SK-N-SH treated with all-trans-retinoic acid at 6 μM for 48 hours (cell line): ENCODE data around the gene FXYD6.

Source experiments
- ATAC-seq: fragments of 200-7000 bp; cut with Tn5 transposase; 3 replicates; pipeline ENCODE4 v1.9.1; 2020; ENCODE audit warnings: mild to moderate bottlenecking, moderate library complexity
- ARNTL ChIP-seq: fragments of 450-650 bp; formaldehyde crosslinking; IDR thresholded peaks from 2 replicates; pipeline ENCODE4 v1.5.0; 2020; ENCODE audit warnings: low read depth, mild to moderate bottlenecking, moderate library complexity, borderline replicate concordance
- BACH2 ChIP-seq: fragments of 250-450 bp; sonication (Bioruptor Pico); IDR thresholded peaks from 2 replicates; pipeline ENCODE4 v1.9.0; 2021; ENCODE audit warnings: mild to moderate bottlenecking, borderline replicate concordance
- CREB5 ChIP-seq: fragments of 250-450 bp; sonication (Bioruptor Pico); IDR thresholded peaks from 2 replicates; pipeline ENCODE4 v1.5.1; 2020; ENCODE audit warnings: low read depth, mild to moderate bottlenecking, moderate library complexity
- CSDC2 ChIP-seq: fragments of 250-450 bp; sonication (Bioruptor Pico); IDR thresholded peaks from 2 replicates; pipeline ENCODE4 v1.5.0; 2020; ENCODE audit warnings: mild to moderate bottlenecking, moderate library complexity
- CSRNP3 ChIP-seq: fragments of 250-450 bp; sonication (Bioruptor Pico); IDR thresholded peaks from 2 replicates; pipeline ENCODE4 v1.5.1; 2021; ENCODE audit warnings: mild to moderate bottlenecking, moderate library complexity
- ESRRG ChIP-seq: fragments of 250-450 bp; sonication (Bioruptor Pico); IDR thresholded peaks from 2 replicates; pipeline ENCODE4 v1.6.1; 2021; ENCODE audit warnings: mild to moderate bottlenecking
- GLIS3 ChIP-seq: fragments of 250-450 bp; sonication (Bioruptor Pico); IDR thresholded peaks from 2 replicates; pipeline ENCODE4 v1.5.0; 2020; ENCODE audit warnings: mild to moderate bottlenecking, moderate library complexity
- ISL1 ChIP-seq: fragments of 250-450 bp; sonication (Bioruptor Pico); IDR thresholded peaks from 2 replicates; pipeline ENCODE4 v2.1.2; 2022; ENCODE audit warnings: mild to moderate bottlenecking, moderate library complexity
- OSR1 ChIP-seq: fragments of 250-450 bp; sonication (Bioruptor Pico); IDR thresholded peaks from 2 replicates; pipeline ENCODE4 v1.8.0; 2022; ENCODE audit warnings: moderate library complexity, mild to moderate bottlenecking, inconsistent platforms
- PATZ1 ChIP-seq: fragments of 250-450 bp; sonication (Bioruptor Pico); IDR thresholded peaks from 2 replicates; pipeline ENCODE4 v1.8.0; 2020; ENCODE audit warnings: mild to moderate bottlenecking, moderate library complexity, borderline replicate concordance
- POU6F1 ChIP-seq: fragments of 250-450 bp; sonication (Bioruptor Pico); IDR thresholded peaks from 2 replicates; pipeline ENCODE4 v1.8.0; 2021; ENCODE audit warnings: low read depth, mild to moderate bottlenecking, moderate library complexity, borderline replicate concordance
- RARB ChIP-seq: fragments of 250-450 bp; sonication (Bioruptor Pico); IDR thresholded peaks from 2 replicates; pipeline ENCODE4 v1.8.0; 2021; ENCODE audit warnings: mild to moderate bottlenecking, moderate library complexity
- SNAI2 ChIP-seq: fragments of 250-450 bp; sonication (Bioruptor Pico); IDR thresholded peaks from 2 replicates; pipeline ENCODE4 v1.5.0; 2020; ENCODE audit warnings: mild to moderate bottlenecking, moderate library complexity
- TCF4 ChIP-seq: fragments of 250-450 bp; sonication (Bioruptor Pico); IDR thresholded peaks from 2 replicates; pipeline ENCODE4 v1.8.0; 2021; ENCODE audit warnings: mild to moderate bottlenecking, moderate library complexity, borderline replicate concordance
- TOX ChIP-seq: fragments of 250-450 bp; sonication (Bioruptor Pico); IDR thresholded peaks from 2 replicates; pipeline ENCODE4 v1.8.0; 2021; ENCODE audit warnings: mild to moderate bottlenecking, moderate library complexity, borderline replicate concordance
- TSHZ2 ChIP-seq: fragments of 250-450 bp; sonication (Bioruptor Pico); IDR thresholded peaks from 2 replicates; pipeline ENCODE4 v1.5.0; 2020; ENCODE audit warnings: mild to moderate bottlenecking, moderate library complexity
- ZC3H10 ChIP-seq: fragments of 250-450 bp; sonication (Bioruptor Pico); IDR thresholded peaks from 2 replicates; pipeline ENCODE4 v1.5.1; 2021; ENCODE audit warnings: mild to moderate bottlenecking, moderate library complexity
- ZFP3 ChIP-seq: fragments of 250-450 bp; sonication (Bioruptor Pico); IDR thresholded peaks from 2 replicates; pipeline ENCODE4 v1.5.0; 2020; ENCODE audit warnings: mild to moderate bottlenecking, moderate library complexity
- ZFP30 ChIP-seq: fragments of 450-650 bp; formaldehyde crosslinking; IDR thresholded peaks from 2 replicates; pipeline ENCODE4 v1.5.0; 2022; ENCODE audit warnings: mild to moderate bottlenecking, moderate library complexity
- ZNF565 ChIP-seq: fragments of 450-650 bp; formaldehyde crosslinking; conservative IDR thresholded peaks from 2 replicates; pipeline ENCODE4 v1.5.0; 2020; ENCODE audit warnings: low read depth, mild to moderate bottlenecking, moderate library complexity
- ZNF70 ChIP-seq: fragments of 450-650 bp; formaldehyde crosslinking; IDR thresholded peaks from 2 replicates; pipeline ENCODE4 v1.5.0; 2020; ENCODE audit warnings: mild to moderate bottlenecking, moderate library complexity
- ZNF8 ChIP-seq: fragments of 450-650 bp; formaldehyde crosslinking; IDR thresholded peaks from 2 replicates; pipeline ENCODE4 v1.5.0; 2020; ENCODE audit warnings: mild to moderate bottlenecking, moderate library complexity

The FXYD6 gene

GRCh38 chr11:117924631-117925170 is 48.2 kb upstream of the FXYD6 start:
- no peak for ATAC-seq
- TF ChIP-seq POU6F1 (CRISPR knock-in tag) (no peak), ZNF70 (CRISPR knock-in tag) (no peak), SNAI2 (no peak), CSRNP3 (CRISPR knock-in tag) (no peak), ZC3H10 (CRISPR knock-in tag) (no peak), RARB (CRISPR knock-in tag) (no peak), TOX (no peak), ZNF565 (CRISPR knock-in tag) (no peak), TCF4 (CRISPR knock-in tag) (no peak), ZNF8 (no peak), ISL1 (no peak), TSHZ2 (no peak)
- TF ChIP-seq, all 23 proteins: peak for 0

- no peak for ATAC-seq
- no peak for TF ChIP-seq ZNF8
- TF ChIP-seq TCF4 (CRISPR knock-in tag) = no peak
- TF ChIP-seq ZFP3 (CRISPR knock-in tag) = no peak
- TF ChIP-seq POU6F1 (CRISPR knock-in tag) = no peak
- no peak for TF ChIP-seq PATZ1
- no peak for TF ChIP-seq ZC3H10 (CRISPR knock-in tag)
- TF ChIP-seq TOX = no peak
- TF ChIP-seq OSR1 (CRISPR knock-in tag) = no peak
- no peak for TF ChIP-seq GLIS3 (CRISPR knock-in tag)
- TF ChIP-seq SNAI2 = no peak
- no peak for TF ChIP-seq ZFP30 (CRISPR knock-in tag)
- no peak for TF ChIP-seq CSRNP3 (CRISPR knock-in tag)
- no peak for TF ChIP-seq CSDC2 (CRISPR knock-in tag)
- TF ChIP-seq RARB (CRISPR knock-in tag) = no peak
- no peak for TF ChIP-seq ZNF565 (CRISPR knock-in tag)
- TF ChIP-seq ESRRG (CRISPR knock-in tag) = no peak
- no peak for TF ChIP-seq BACH2 (CRISPR knock-in tag)
- no peak for TF ChIP-seq ARNTL (CRISPR knock-in tag)
- no peak for TF ChIP-seq CREB5 (CRISPR knock-in tag)
Measured at GRCh38 chr11:117923773-117924172, 47.3 kb upstream of the FXYD6 start.
